Activated T-helper 1 cell treated with Interleukin-2 at 50 U/mL for 16 hours (primary cell): ENCODE data around the gene CELF2.

Experiments
- DNase-seq: peaks from one replicate; pipeline ENCODE4 v3.0.0-alpha.2; 2020; ENCODE audit warnings: low read depth

The CELF2 gene

GRCh38 chr10:11004144-11005077, 13.3 kb upstream of the CELF2 start:
- DNase-seq, result no peak

GRCh38 chr10:11005725-11006427, 11.8 kb upstream of the CELF2 start:
- DNase-seq, result no peak

- no peak for DNase-seq
These were observed 11.2 kb upstream of the CELF2 start for GRCh38 chr10:11006428-11006825.

DNA sequence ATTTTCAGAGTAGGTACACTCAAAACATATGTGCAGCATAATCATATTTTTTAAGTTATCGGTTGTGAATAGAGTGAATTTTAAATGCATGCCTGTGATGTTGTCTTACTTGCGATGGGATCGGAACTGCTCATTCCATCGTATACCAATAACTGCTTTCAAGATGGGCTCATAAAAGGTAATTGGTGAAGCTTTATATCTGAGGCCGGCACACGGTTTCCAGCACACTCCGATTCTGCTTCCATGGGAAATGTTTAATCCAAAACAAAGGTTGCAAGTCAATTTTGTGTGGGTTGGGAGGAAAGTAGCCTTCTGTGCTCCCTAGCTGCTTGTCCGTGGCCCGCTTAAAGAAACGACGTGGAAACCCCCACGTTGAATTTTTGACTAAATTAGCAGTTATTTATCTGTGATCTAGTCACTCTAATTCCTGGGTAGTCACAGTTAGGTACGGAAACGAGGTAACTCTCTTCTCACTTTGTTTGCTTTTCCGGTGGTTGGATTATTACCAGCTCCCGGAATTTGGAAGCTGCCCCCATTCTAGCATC, 10.1 kb upstream of the CELF2 start:
- DNase-seq, result no peak

DNA sequence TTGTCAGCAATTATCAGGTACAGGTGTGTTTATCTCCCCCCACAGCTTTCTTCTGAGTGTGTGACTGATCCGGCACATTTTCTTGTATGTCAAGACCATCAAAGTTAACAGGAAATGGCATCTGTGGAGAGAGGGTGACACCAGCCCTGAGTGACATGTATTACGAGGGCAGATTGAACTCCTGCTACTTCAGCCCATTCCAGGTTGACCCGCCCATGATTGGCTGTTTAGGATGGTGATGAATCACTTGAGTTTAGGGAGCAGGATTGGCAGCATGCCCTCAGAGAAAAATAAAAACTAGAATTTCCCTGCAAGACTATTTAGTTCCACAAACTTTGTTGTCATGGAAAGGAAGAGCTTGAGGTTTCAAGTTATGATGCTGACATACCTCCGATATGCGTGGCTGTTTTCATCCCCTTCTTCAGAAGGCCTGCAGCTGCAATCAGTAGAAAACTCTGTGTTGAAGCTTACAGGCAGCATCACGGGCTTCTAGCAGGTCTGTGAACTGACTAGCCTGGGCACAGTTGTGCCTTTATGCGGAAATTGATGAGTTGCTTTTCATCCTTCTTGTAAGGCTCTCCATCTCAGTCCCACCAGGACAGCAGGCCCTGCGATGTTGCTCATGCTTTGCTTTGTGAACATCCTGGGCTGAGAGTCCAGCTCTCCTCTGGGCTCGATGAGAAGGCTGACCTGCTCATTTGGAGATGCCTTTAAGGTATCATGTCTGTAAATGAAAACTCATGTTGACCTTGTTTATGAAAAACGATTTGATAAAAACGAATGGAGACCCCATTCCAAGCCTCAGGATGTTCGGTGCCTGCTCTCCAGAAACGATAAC, 8.0 kb upstream of the CELF2 start:
- no peak for DNase-seq

DNA sequence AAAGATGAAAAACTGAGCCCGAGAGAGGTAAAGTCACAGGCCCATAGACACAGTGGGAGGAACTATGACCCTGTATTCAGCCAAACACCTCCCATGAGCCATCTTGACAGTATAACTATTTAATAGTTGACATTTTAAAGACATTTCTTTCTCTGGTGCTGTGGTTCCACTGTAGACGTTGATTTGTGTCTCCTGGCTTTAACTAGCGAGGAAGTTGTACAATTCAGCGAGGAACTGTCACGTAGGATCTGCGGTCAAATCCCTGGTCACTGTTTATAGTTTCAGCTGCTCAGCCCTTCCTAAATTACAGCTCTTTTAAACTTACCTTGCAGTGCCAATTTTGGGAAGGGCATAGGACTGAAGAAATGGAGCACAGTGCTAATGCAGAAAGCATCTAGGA, 7.1 kb upstream of the CELF2 start:
- DNase-seq, result no peak

DNA sequence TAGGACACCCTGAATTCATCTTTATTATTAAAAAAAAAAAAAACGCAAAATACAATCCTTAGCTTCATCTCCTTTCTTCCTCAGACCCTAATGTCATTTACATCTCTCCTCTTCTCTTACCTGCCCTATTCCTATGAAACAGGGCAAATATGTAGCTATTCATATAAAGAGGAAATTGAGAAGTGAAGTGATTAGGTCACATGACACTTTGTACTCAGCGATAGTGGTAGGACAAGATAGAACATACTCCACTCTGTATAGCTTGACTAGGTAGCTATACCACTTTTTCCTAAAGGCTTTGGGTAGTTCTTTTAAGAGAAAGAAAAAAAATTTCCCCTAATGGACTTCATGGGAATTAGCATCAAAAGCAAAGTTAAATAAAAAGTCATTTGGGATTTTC, 6.2 kb upstream of the CELF2 start:
- DNase-seq, result no peak

DNA sequence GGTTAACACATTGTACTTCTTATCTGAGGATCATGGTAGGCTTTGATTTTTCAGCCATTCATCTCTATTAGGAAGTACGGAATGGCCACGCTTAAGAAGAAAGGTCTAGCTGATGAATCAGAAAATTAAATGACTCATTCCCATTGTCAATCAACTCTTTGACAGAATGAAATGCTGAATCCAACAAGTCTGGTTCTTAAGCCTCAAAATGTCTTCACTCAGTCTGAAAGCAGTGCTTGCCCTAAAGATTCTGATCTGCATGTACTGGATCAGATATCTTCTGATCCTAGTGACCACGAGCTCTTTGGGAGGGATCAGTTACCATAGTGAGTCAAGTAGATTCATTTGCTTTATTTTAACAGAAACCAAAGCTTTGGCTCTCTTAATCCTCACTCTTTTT, 5.7 kb upstream of the CELF2 start:
- no peak for DNase-seq

DNA sequence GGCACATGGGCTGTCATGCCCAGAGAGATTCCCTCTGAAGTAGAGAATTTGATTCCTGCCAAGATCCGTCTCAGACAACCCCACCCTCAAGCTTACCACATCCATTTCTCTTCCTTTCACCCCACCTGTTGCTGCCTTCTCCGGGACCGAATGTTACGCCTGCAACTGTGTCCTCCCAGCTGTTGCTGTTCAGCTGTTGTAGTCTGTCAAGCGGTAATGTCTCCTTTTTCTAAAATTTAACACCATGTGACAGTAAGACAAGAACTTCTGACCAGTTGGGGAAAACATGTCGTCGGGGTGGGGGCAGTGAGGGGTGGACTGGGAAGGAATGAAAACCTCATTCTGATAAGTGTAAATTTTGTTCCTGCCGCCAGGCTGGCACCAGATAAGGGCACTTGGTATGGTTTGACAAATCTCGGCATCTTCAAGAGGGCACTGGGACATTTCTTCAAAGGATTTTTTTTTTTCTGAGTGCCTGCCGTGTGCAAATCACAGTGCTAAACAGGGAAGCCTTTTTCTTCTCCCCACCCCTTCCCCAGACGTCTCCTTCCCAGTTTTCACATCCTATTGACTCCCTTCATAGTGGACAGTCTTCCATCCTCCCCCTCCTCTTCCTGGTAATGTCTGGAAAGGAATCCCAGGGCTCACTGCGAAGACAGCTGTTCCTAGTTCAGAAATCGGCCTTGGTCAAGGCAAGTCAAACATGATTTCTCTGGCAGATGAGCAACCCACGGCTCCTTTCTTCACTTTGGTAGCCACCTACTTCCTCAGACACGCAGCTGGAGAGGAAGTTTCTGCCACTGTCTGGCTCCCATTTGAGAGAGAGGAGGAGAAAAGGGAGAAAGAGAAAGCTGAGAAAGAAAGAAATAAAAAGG, 5.0 kb upstream of the CELF2 start:
- DNase-seq, result no peak

- DNase-seq, result no peak
These were observed 3.8 kb upstream of the CELF2 start for GRCh38 chr10:11013836-11014235.

- DNase-seq, result no peak
These were observed 2.8 kb upstream of the CELF2 start for GRCh38 chr10:11014671-11015445.

GRCh38 chr10:11015446-11015934, 2.2 kb upstream of the CELF2 start:
- DNase-seq, result no peak

- DNase-seq, result no peak
These were observed 587 bp upstream of the CELF2 start for GRCh38 chr10:11017000-11017569.

DNA sequence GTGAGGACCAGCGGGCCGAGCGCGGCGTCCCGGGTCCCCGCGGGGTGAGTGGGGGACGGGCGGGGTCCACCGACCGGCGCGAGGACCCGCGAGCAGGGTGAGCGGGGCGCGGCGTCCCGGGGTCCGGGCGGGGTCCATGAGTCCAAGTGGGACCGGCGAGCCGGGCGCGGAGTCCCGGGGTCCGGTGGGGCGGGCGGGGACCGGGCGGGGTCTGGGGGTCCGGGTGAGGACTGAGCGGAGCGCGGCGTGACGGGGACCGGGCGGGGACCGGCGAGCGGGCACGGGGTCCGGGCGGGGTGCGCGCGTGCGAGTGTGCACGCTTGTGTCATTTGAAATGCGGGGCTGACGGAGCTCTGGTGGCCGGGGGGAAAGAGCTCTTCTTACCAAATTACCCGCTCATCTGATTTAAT, 765 bp downstream of the CELF2 start:
- no peak for DNase-seq

DNA sequence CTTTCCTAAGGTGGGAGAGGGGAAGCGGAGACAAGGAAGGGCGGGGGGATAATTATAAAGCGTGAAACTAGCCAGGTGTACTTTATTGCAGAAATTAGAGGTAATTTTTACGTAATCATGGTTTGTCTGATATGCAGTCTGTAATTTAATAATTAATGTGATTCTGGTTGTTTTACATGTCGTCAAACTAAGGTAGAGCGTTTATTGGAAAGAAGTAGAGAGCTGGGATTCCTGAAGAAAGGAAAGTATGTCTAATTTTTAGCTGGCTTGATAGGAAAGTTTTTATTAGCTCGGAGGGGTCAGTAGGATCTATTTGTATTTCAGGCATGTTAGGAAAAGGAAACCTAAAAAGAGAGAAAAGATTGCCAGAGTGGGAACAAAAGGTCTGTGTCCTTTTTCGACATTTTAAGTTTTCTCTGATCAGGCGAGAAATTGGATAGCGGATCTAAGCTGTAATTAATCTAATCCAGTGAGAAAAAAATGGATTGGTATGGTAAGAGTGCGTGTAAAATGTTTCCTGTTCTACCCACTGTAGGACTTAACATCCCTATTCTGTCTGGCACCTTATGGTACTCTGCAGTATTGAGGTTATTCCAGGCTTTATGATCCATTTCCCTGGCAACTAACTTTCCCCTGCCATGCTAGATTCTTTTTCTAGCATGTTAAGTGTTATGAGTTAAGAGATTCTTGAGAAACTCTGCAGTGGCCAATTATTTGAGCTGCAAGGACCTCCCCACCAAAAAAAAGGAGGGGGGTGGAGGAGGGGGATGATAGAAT, 1.4 kb downstream of the CELF2 start:
- DNase-seq, result no peak

GRCh38 chr10:11019724-11020547, 2.3 kb downstream of the CELF2 start:
- DNase-seq, result no peak

GRCh38 chr10:11020548-11020942, 2.9 kb downstream of the CELF2 start:
- DNase-seq, result no peak

GRCh38 chr10:11022213-11022612, 4.5 kb downstream of the CELF2 start:
- no peak for DNase-seq
